Vagina (tissue), 2 donors: Measurements from ENCODE around the gene ITSN1. TPM values are rescaled to one million over a fixed set of nuclear protein-coding genes. Genes with fewer than 3 reads are reported as not detected.

ENCODE experiments used
- DNase-seq, 2 donors: peaks; one replicate each; pipeline ENCODE4 v3.0.0-alpha.2; 2017; ENCODE audit errors: extremely low spot score in 2 of 2
- H3K27ac ChIP-seq: fragments of 200-600 bp; sonication (generic); one replicate; pipeline ENCODE4 v1.5.1; 2019
- H3K27me3 ChIP-seq: fragments of 200-600 bp; sonication (generic); one replicate; pipeline ENCODE4 v1.5.1; 2019
- H3K36me3 ChIP-seq, 2 donors: fragments of 200-600 bp; sonication (generic); one replicate each; pipeline ENCODE4 v1.5.1; 2017 to 2019
- H3K4me1 ChIP-seq: fragments of 200-600 bp; sonication (generic); one replicate; pipeline ENCODE4 v1.5.1; 2019
- H3K4me3 ChIP-seq, 2 donors: fragments of 200-600 bp; sonication (generic); 1 replicate in 1 of 2; 2 replicates in 1 of 2; pipeline ENCODE4 v1.5.1; 2016 to 2019
- H3K9me3 ChIP-seq: fragments of 200-600 bp; sonication (generic); one replicate; pipeline ENCODE4 v1.5.1; 2019
- CTCF ChIP-seq, 3 experiments: fragments of 450-650 bp in 2 of 3; fragments of 200-600 bp in 1 of 3; sonication (generic) in 1 of 3; IDR thresholded peaks; one replicate each; pipeline ENCODE4 v1.5.1; 2017 to 2019; ENCODE audit warnings: antibody characterized with exemption in 3 of 3, mild to moderate bottlenecking in 2 of 3, moderate library complexity in 2 of 3
- POLR2A ChIP-seq, 2 donors: fragments of 450-650 bp; IDR thresholded peaks; one replicate each; pipeline ENCODE4 v1.6.1; 2017; ENCODE audit warnings: antibody characterized with exemption in 2 of 2, mild to moderate bottlenecking in 2 of 2, moderate library complexity in 2 of 2
- POLR2AphosphoS5 ChIP-seq, 2 donors: sonication (generic); formaldehyde crosslinking; IDR thresholded peaks; one replicate each; pipeline ENCODE4 v1.9.0; 2017; ENCODE audit warnings: antibody characterized with exemption in 2 of 2, mild to moderate bottlenecking in 2 of 2, low read depth in 1 of 2; ENCODE audit not compliant: insufficient read depth in 1 of 2
- intact Hi-C: fragments of 100-400 bp; cut with DNase I; formaldehyde crosslinking; loops from one replicate; pipeline ENCODE4 v1.15.1; 2023
- total RNA-seq: library from RNA; depleted of rRNA; stranded (reverse); fragments of >200 nt; gene quantifications from one replicate; pipeline ENCODE4 v1.2.3, GENCODE V29; 2016

The ITSN1 gene
- total RNA-seq, 1 donor from 2014 or later, result 46.9 TPM

- TF ChIP-seq POLR2A (IDR thresholded peaks at IDR 0.05), result no peak
- no peak for TF ChIP-seq CTCF (IDR thresholded peaks at IDR 0.05)
- TF ChIP-seq POLR2AphosphoS5 (IDR thresholded peaks at IDR 0.05; ENCODE audit: insufficient read depth in 1 of 2, low read depth in 1 of 2), result no peak
- peaks cover 0 to 12% of the 10 kb centered on the region in 2 donors for H3K36me3 ChIP-seq
- DNase-seq, result no peak
- no peak overlapping the region for H3K4me3 ChIP-seq
- H3K27ac ChIP-seq, result no peak overlapping the region
- H3K27me3 ChIP-seq, result no peaks in the 10 kb centered on the region
- no peaks in the 10 kb centered on the region for H3K9me3 ChIP-seq
- H3K4me1 ChIP-seq, result peaks cover 39% of the 10 kb centered on the region
- intact Hi-C loops, result no loop called here
Observed at GRCh38 chr21:33840771-33841170, 198.5 kb downstream of the ITSN1 start.

- no peak for TF ChIP-seq POLR2AphosphoS5 (IDR thresholded peaks at IDR 0.05; ENCODE audit: insufficient read depth in 1 of 2, low read depth in 1 of 2)
- TF ChIP-seq POLR2A (IDR thresholded peaks at IDR 0.05), result no peak
- TF ChIP-seq CTCF (IDR thresholded peaks at IDR 0.05), result no peak
- Histone ChIP-seq H3K27me3 (no peaks in the 10 kb centered on the region), H3K36me3 (peaks cover 0 to 8% of the 10 kb centered on the region in 2 donors), H3K27ac (no peak overlapping the region), H3K4me3 (no peak overlapping the region), H3K9me3 (no peaks in the 10 kb centered on the region), H3K4me1 (peaks cover 39% of the 10 kb centered on the region)
- intact Hi-C loops, result no loop called here
- no peak for DNase-seq
Observed at GRCh38 chr21:33841561-33841960, 199.3 kb downstream of the ITSN1 start.

GRCh38 chr21:33843216-33843615, 200.9 kb downstream of the ITSN1 start:
- intact Hi-C loops, result no loop called here
- no peaks in the 10 kb centered on the region for H3K36me3 ChIP-seq
- peak overlapping the region; percentile 4 for H3K27ac ChIP-seq
- no peaks in the 10 kb centered on the region for H3K27me3 ChIP-seq
- peaks cover 39% of the 10 kb centered on the region for H3K4me1 ChIP-seq
- no peak for DNase-seq
- H3K9me3 ChIP-seq, result no peaks in the 10 kb centered on the region
- H3K4me3 ChIP-seq, result no peak overlapping the region
- TF ChIP-seq CTCF (IDR thresholded peaks at IDR 0.05) (no peak), POLR2AphosphoS5 (IDR thresholded peaks at IDR 0.05; ENCODE audit: insufficient read depth in 1 of 2, low read depth in 1 of 2) (no peak), POLR2A (IDR thresholded peaks at IDR 0.05) (no peak)

- Histone ChIP-seq H3K9me3 (no peaks in the 10 kb centered on the region), H3K4me3 (no peak overlapping the region), H3K27ac (peak overlapping the region; percentile 4), H3K4me1 (peaks cover 39% of the 10 kb centered on the region), H3K36me3 (no peaks in the 10 kb centered on the region), H3K27me3 (no peaks in the 10 kb centered on the region)
- intact Hi-C loops, result no loop called here
- no peak for TF ChIP-seq CTCF (IDR thresholded peaks at IDR 0.05)
- TF ChIP-seq POLR2AphosphoS5 (IDR thresholded peaks at IDR 0.05; ENCODE audit: insufficient read depth in 1 of 2, low read depth in 1 of 2), result peak; percentile 42 to 65
- TF ChIP-seq POLR2A (IDR thresholded peaks at IDR 0.05), result no peak
- no peak for DNase-seq
Observed at GRCh38 chr21:33844104-33844889, 202.0 kb downstream of the ITSN1 start.

- Histone ChIP-seq H3K36me3 (no peaks in the 10 kb centered on the region), H3K4me1 (peaks cover 39% of the 10 kb centered on the region), H3K4me3 (no peak overlapping the region), H3K27me3 (no peaks in the 10 kb centered on the region), H3K27ac (peak overlapping the region; percentile 4), H3K9me3 (no peaks in the 10 kb centered on the region)
- DNase-seq, result no peak
- TF ChIP-seq CTCF (IDR thresholded peaks at IDR 0.05) (no peak), POLR2AphosphoS5 (IDR thresholded peaks at IDR 0.05; ENCODE audit: insufficient read depth in 1 of 2, low read depth in 1 of 2) (no peak), POLR2A (IDR thresholded peaks at IDR 0.05) (no peak)
- intact Hi-C loops, result no loop called here
Observed at GRCh38 chr21:33844890-33845205, 202.5 kb downstream of the ITSN1 start.
